ENCODE measurements around the gene DHRS7C. TPM values are rescaled to one million over a fixed set of nuclear protein-coding genes. Genes with fewer than 3 reads are reported as not detected.

DHRS7C gene
- total and polyA plus RNA-seq, 2 donors (not counting 3 experiments of a cell fraction or from before 2014, with no cell fraction given) = not detected

- Histone ChIP-seq H3K4me1 (ENCODE audit: control insufficient read depth, extremely low read depth, insufficient read depth, low read length) (no peaks in the 10 kb centered on the region), H3K36me3 (ENCODE audit: control insufficient read depth in 2 of 2, extremely low read depth in 1 of 2, insufficient read depth in 2 of 2, low read length in 2 of 2) (no peaks in the 10 kb centered on the region), H3K4me3 (replicated peaks in 1 of 3; ENCODE audit: insufficient read depth in 1 of 3, low read depth in 1 of 3, low read length in 3 of 3) (no peak overlapping the region), H4K20me1 (replicated peaks; ENCODE audit: control insufficient read depth, extremely low read depth, insufficient read depth, low read length) (no peaks in the 10 kb centered on the region), H3K79me2 (ENCODE audit: control insufficient read depth, insufficient read depth, low read length) (no peaks in the 10 kb centered on the region), H3K27me3 (ENCODE audit: control insufficient read depth in 2 of 2, insufficient read depth in 2 of 2, low read length in 2 of 2) (no peaks in the 10 kb centered on the region), H3K9me3 (replicated peaks; ENCODE audit: control insufficient read depth, insufficient read depth, low read length) (no peaks in the 10 kb centered on the region), H3K4me2 (ENCODE audit: insufficient read depth, low read length) (no peak overlapping the region), H2AFZ (ENCODE audit: low read depth, low read length) (no peak overlapping the region), H3K9ac (replicated peaks; ENCODE audit: extremely low read depth, insufficient read depth, low read length) (no peak overlapping the region), H3K27ac (ENCODE audit: insufficient read depth, low read depth, low read length) (no peak overlapping the region), H3K9me1 (replicated peaks; ENCODE audit: control insufficient read depth, extremely low read depth, insufficient read depth, low read length) (no peaks in the 10 kb centered on the region)
- ChIA-PET POLR2A (no interaction called here), CTCF (no interaction called here)
- no TSS peak for BruUV-seq (replicated peaks)
- TF ChIP-seq POLR2A (IDR thresholded peaks at IDR 0.05; ENCODE audit: low read depth, low read length) (no peak), GATA2 (IDR thresholded peaks at IDR 0.05; ENCODE audit: insufficient read depth, insufficient read length, low read depth, low read length) (no peak), FOS (IDR thresholded peaks at IDR 0.05; ENCODE audit: borderline replicate concordance, insufficient read depth, low read length) (no peak), MAX (IDR thresholded peaks at IDR 0.05; ENCODE audit: insufficient read depth, insufficient read length) (no peak), JUN (IDR thresholded peaks at IDR 0.05; ENCODE audit: borderline replicate concordance, insufficient read depth, insufficient read length, low read depth) (no peak), MYC (IDR thresholded peaks at IDR 0.05; ENCODE audit: low read depth, low read length) (no peak), EZH2 (IDR thresholded peaks at IDR 0.05; ENCODE audit: borderline replicate concordance, low read depth, low read length, severe bottlenecking) (no peak)
- no peak for FAIRE-seq
- DNase-seq (ENCODE audit: low read depth, low spot score) = no peak
- dilution Hi-C loops (cut with MboI; ENCODE audit: extremely low pct_ligation_motif_present, low sequenced_read_pairs) (no loop called here), intact Hi-C loops (cut with micrococcal nuclease) (no loop called here)
These were observed 40.9 kb downstream of the DHRS7C start for GRCh38 chr17:9750524-9750923.

GRCh38 chr17:9729735-9730420, 61.5 kb downstream of the DHRS7C start:
- DNase-seq (ENCODE audit: low read depth, low spot score) (no peak), FAIRE-seq (no peak)
- Histone ChIP-seq H3K79me2 (ENCODE audit: control insufficient read depth, insufficient read depth, low read length) (no peaks in the 10 kb centered on the region), H3K4me2 (ENCODE audit: insufficient read depth, low read length) (no peak overlapping the region), H2AFZ (ENCODE audit: low read depth, low read length) (no peak overlapping the region), H3K4me3 (replicated peaks in 1 of 3; ENCODE audit: insufficient read depth in 1 of 3, low read depth in 1 of 3, low read length in 3 of 3) (no peak overlapping the region), H3K9ac (replicated peaks; ENCODE audit: extremely low read depth, insufficient read depth, low read length) (no peak overlapping the region), H3K9me3 (replicated peaks; ENCODE audit: control insufficient read depth, insufficient read depth, low read length) (no peaks in the 10 kb centered on the region), H3K27ac (ENCODE audit: insufficient read depth, low read depth, low read length) (no peak overlapping the region), H3K9me1 (replicated peaks; ENCODE audit: control insufficient read depth, extremely low read depth, insufficient read depth, low read length) (no peaks in the 10 kb centered on the region), H3K36me3 (ENCODE audit: control insufficient read depth in 2 of 2, extremely low read depth in 1 of 2, insufficient read depth in 2 of 2, low read length in 2 of 2) (no peaks in the 10 kb centered on the region), H4K20me1 (replicated peaks; ENCODE audit: control insufficient read depth, extremely low read depth, insufficient read depth, low read length) (no peaks in the 10 kb centered on the region), H3K27me3 (ENCODE audit: control insufficient read depth in 2 of 2, insufficient read depth in 2 of 2, low read length in 2 of 2) (no peaks in the 10 kb centered on the region), H3K4me1 (ENCODE audit: control insufficient read depth, extremely low read depth, insufficient read depth, low read length) (no peaks in the 10 kb centered on the region)
- TF ChIP-seq GATA2 (IDR thresholded peaks at IDR 0.05; ENCODE audit: insufficient read depth, insufficient read length, low read depth, low read length) = no peak
- TF ChIP-seq POLR2A (IDR thresholded peaks at IDR 0.05; ENCODE audit: low read depth, low read length) = no peak
- no peak for TF ChIP-seq JUN (IDR thresholded peaks at IDR 0.05; ENCODE audit: borderline replicate concordance, insufficient read depth, insufficient read length, low read depth)
- TF ChIP-seq POLR2AphosphoS5 (IDR thresholded peaks at IDR 0.05; ENCODE audit: insufficient read depth, low read depth, low read length) = no peak
- TF ChIP-seq CTCF (IDR thresholded peaks at IDR 0.05; ENCODE audit: extremely low read depth in 1 of 2, insufficient read depth in 1 of 2, low read depth in 1 of 2, low read length in 2 of 2) = no peak
- no peak for TF ChIP-seq EZH2 (IDR thresholded peaks at IDR 0.05; ENCODE audit: borderline replicate concordance, low read depth, low read length, severe bottlenecking)
- CTCF ChIA-PET = interaction anchor here (0.8 kb wide), 1 partner anchor 885 kb away, joined by 3 read pairs; no protein-coding TSS in a partner anchor
- POLR2A ChIA-PET = no interaction called here
- no TSS peak for BruUV-seq (replicated peaks)
- dilution Hi-C loops (cut with MboI; ENCODE audit: extremely low pct_ligation_motif_present, low sequenced_read_pairs) = no loop called here
- intact Hi-C loops (cut with micrococcal nuclease) = loop anchor here (1.0 to 10.0 kb wide), 2 partner anchors 38 to 885 kb away; no protein-coding TSS in a partner anchor

Data from endothelial cell of umbilical vein (primary cell).